HG03432 (cell line): ENCODE measurements around the gene TXNDC2.
"Not testable (repeated sequence)": the region's sequence is repeated elsewhere in the genome, so short reads cannot be mapped to it uniquely, and the experiment has no call there.

Experiments
- ATAC-seq: cut with Tn5 transposase; IDR thresholded peaks from one replicate; pipeline ENCODE4 v1.9.1; 2021; ENCODE audit warnings: mild to moderate bottlenecking, moderate library complexity; ENCODE audit not compliant: unreplicated experiment

TXNDC2 gene

GRCh38 chr18:9885170-9886004, at the start of gene TXNDC2:
Gene TXNDC2, plus strand, starts transcription at chr18:9885973. Its CDS starts 708 bp downstream, at chr18:9886681.
- no peak for ATAC-seq

GRCh38 chr18:9838144-9838877, 47.5 kb upstream of the TXNDC2 start:
- no peak for ATAC-seq

GRCh38 chr18:9839211-9839610, 46.6 kb upstream of the TXNDC2 start:
- no peak for ATAC-seq

- ATAC-seq, result no peak
Observed at GRCh38 chr18:9839853-9840252, 45.9 kb upstream of the TXNDC2 start.

GRCh38 chr18:9841752-9842151, 44.0 kb upstream of the TXNDC2 start:
- no peak for ATAC-seq

- no peak for ATAC-seq
Observed at GRCh38 chr18:9842448-9842847, 43.3 kb upstream of the TXNDC2 start.

- ATAC-seq, result no peak
Observed at GRCh38 chr18:9845256-9845655, 40.5 kb upstream of the TXNDC2 start.

GRCh38 chr18:9846162-9846925, 39.4 kb upstream of the TXNDC2 start:
- no peak for ATAC-seq

GRCh38 chr18:9848170-9848879, 37.4 kb upstream of the TXNDC2 start:
- no peak for ATAC-seq

GRCh38 chr18:9849407-9850283, 36.1 kb upstream of the TXNDC2 start:
- no peak for ATAC-seq

- ATAC-seq, result no peak
Observed at GRCh38 chr18:9850309-9850708, 35.5 kb upstream of the TXNDC2 start.

GRCh38 chr18:9851511-9851910, 34.3 kb upstream of the TXNDC2 start:
- ATAC-seq, result no peak

GRCh38 chr18:9852266-9853081, 33.3 kb upstream of the TXNDC2 start:
- ATAC-seq, result no peak

GRCh38 chr18:9854801-9855676, 30.7 kb upstream of the TXNDC2 start:
- ATAC-seq, result no peak

- no peak for ATAC-seq
Observed at GRCh38 chr18:9855681-9856080, 30.1 kb upstream of the TXNDC2 start.

- ATAC-seq, result no peak
Observed at GRCh38 chr18:9856092-9856491, 29.7 kb upstream of the TXNDC2 start.

GRCh38 chr18:9857479-9857998, 28.2 kb upstream of the TXNDC2 start:
- not testable (repeated sequence) for ATAC-seq

- ATAC-seq, result no peak
Observed at GRCh38 chr18:9858642-9859041, 27.1 kb upstream of the TXNDC2 start.
